Body of pancreas (tissue), 4 donors: ENCODE results near the gene PCSK2.

Experiments
- POLR2A ChIP-seq, 3 donors: fragments of 450-650 bp; IDR thresholded peaks; one replicate each; pipeline ENCODE4 v1.6.1; 2016; ENCODE audit warnings: antibody characterized with exemption in 3 of 3, mild to moderate bottlenecking in 2 of 3
- TF ChIP-seq, protein P1 (sequence below), 7 experiments: fragments of 450-650 bp in 4 of 7; fragments of 200-600 bp in 3 of 7; sonication (generic) in 3 of 7; IDR thresholded peaks; one replicate each; pipeline ENCODE4 v1.5.1; 2016 to 2019; ENCODE audit warnings: antibody characterized with exemption in 7 of 7

DNA sequence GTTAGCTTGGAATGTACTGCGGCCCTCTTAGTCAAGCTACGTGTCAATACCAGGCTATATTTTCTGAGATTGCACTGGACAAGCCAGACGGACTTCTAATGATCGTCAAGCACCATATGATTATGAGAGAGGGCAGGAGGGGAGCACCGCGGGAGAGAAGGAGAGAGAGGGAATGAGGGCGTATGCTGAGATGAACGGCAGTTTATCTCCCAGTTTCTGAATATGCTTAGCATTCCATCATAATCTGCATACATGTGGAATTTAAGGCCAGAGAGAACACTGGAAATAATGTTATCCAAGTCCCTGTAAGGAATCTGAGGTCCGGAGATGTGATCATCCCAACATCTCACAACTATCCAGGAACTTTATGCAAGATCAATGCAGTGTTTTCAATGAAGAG lies 244.1 kb downstream of the PCSK2 start:
- TF ChIP-seq, protein P1, sequence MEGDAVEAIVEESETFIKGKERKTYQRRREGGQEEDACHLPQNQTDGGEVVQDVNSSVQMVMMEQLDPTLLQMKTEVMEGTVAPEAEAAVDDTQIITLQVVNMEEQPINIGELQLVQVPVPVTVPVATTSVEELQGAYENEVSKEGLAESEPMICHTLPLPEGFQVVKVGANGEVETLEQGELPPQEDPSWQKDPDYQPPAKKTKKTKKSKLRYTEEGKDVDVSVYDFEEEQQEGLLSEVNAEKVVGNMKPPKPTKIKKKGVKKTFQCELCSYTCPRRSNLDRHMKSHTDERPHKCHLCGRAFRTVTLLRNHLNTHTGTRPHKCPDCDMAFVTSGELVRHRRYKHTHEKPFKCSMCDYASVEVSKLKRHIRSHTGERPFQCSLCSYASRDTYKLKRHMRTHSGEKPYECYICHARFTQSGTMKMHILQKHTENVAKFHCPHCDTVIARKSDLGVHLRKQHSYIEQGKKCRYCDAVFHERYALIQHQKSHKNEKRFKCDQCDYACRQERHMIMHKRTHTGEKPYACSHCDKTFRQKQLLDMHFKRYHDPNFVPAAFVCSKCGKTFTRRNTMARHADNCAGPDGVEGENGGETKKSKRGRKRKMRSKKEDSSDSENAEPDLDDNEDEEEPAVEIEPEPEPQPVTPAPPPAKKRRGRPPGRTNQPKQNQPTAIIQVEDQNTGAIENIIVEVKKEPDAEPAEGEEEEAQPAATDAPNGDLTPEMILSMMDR (IDR thresholded peaks at IDR 0.05): no peak
- no peak for TF ChIP-seq POLR2A (IDR thresholded peaks at IDR 0.05)
